GM23338 (cell line): ENCODE data around the gene ZDHHC11B. TPM values are rescaled to one million over a fixed set of nuclear protein-coding genes. Genes with fewer than 3 reads are reported as not detected.

Source experiments
- ATAC-seq: fragments of 200-7000 bp; cut with Tn5 transposase; 3 replicates; pipeline ENCODE4 v1.9.1; 2020
- DNase-seq: peaks from one replicate; pipeline ENCODE4 v3.0.0-alpha.2; 2015; ENCODE audit warnings: low spot score
- H2AFZ ChIP-seq: fragments of 200-600 bp; sonication (generic); 2 replicates; pipeline ENCODE4 v1.8.0; 2016; ENCODE audit warnings: antibody characterized with exemption, mild to moderate bottlenecking, moderate library complexity
- H3F3A ChIP-seq: fragments of 200-600 bp; sonication (generic); replicated peaks from 2 replicates; pipeline ENCODE4 v1.8.0; 2017; ENCODE audit warnings: antibody characterized with exemption, mixed run types, low read depth
- H3K27ac ChIP-seq: fragments of 200-600 bp; sonication (generic); 2 replicates; pipeline ENCODE4 v1.6.1; 2016; ENCODE audit warnings: low read depth
- H3K27me3 ChIP-seq: fragments of 200-600 bp; sonication (generic); 2 replicates; pipeline ENCODE4 v1.8.0; 2016; ENCODE audit warnings: mild to moderate bottlenecking, mixed run types, moderate library complexity; ENCODE audit not compliant: insufficient read depth
- H3K36me3 ChIP-seq: fragments of 200-600 bp; sonication (generic); 2 replicates; pipeline ENCODE4 v1.8.0; 2016; ENCODE audit warnings: mild to moderate bottlenecking; ENCODE audit not compliant: insufficient read depth
- H3K4me1 ChIP-seq: fragments of 200-600 bp; sonication (generic); 2 replicates; pipeline ENCODE4 v1.8.0; 2016; ENCODE audit warnings: mild to moderate bottlenecking, moderate library complexity; ENCODE audit not compliant: insufficient read depth
- H3K4me2 ChIP-seq: fragments of 200-600 bp; sonication (generic); 2 replicates; pipeline ENCODE4 v1.7.1; 2017; ENCODE audit warnings: mixed run types
- H3K4me3 ChIP-seq: fragments of 200-600 bp; sonication (generic); 2 replicates; pipeline ENCODE4 v1.6.1; 2016; ENCODE audit warnings: mixed run types
- H3K79me2 ChIP-seq: fragments of 200-600 bp; sonication (generic); replicated peaks from 2 replicates; pipeline ENCODE4 v1.8.0; 2017; ENCODE audit warnings: mild to moderate bottlenecking; ENCODE audit not compliant: insufficient read depth
- H3K9me2 ChIP-seq: fragments of 200-600 bp; sonication (generic); 2 replicates; pipeline ENCODE4 v1.8.0; 2017; ENCODE audit not compliant: insufficient read depth
- H4K20me1 ChIP-seq: fragments of 200-600 bp; sonication (generic); replicated peaks from 2 replicates; pipeline ENCODE4 v1.8.0; 2017; ENCODE audit warnings: mild to moderate bottlenecking; ENCODE audit not compliant: insufficient read depth
- H3K27ac Mint-ChIP-seq: 2 replicates; pipeline ENCODE4 v1.8.0; 2020; ENCODE audit warnings: inconsistent platforms, mild to moderate bottlenecking, moderate library complexity, mixed read lengths
- H3K27me3 Mint-ChIP-seq: 3 replicates; pipeline ENCODE4 v1.8.0; 2022; ENCODE audit warnings: low read depth, mild to moderate bottlenecking, moderate library complexity, mixed read lengths, inconsistent platforms; ENCODE audit not compliant: insufficient read depth, poor library complexity
- H3K36me3 Mint-ChIP-seq: 3 replicates; pipeline ENCODE4 v1.8.0; 2021; ENCODE audit warnings: low read depth, mild to moderate bottlenecking, inconsistent platforms, moderate library complexity, mixed read lengths
- H3K4me1 Mint-ChIP-seq: 3 replicates; pipeline ENCODE4 v1.8.0; 2020; ENCODE audit warnings: mild to moderate bottlenecking, inconsistent platforms, mixed read lengths
- H3K4me3 Mint-ChIP-seq: 3 replicates; pipeline ENCODE4 v1.8.0; 2021; ENCODE audit warnings: moderate library complexity, mild to moderate bottlenecking, inconsistent platforms, mixed read lengths
- H3K9me3 Mint-ChIP-seq: 3 replicates; pipeline ENCODE4 v1.8.0; 2020; ENCODE audit warnings: moderate library complexity, mild to moderate bottlenecking, inconsistent platforms, mixed read lengths
- CREB1 ChIP-seq: fragments of 250-450 bp; sonication (Bioruptor Pico); IDR thresholded peaks from 2 replicates; pipeline ENCODE4 v1.5.0; 2020; ENCODE audit warnings: low read depth, mild to moderate bottlenecking, moderate library complexity
- ETS1 ChIP-seq: IDR thresholded peaks from 2 replicates; pipeline ENCODE4 v1.6.1; 2016; ENCODE audit warnings: antibody characterized with exemption
- EZH2 ChIP-seq: fragments of 200-600 bp; sonication (generic); IDR thresholded peaks from one replicate; pipeline ENCODE4 v1.8.0; 2017; ENCODE audit warnings: antibody characterized with exemption, mild to moderate bottlenecking, low read depth; ENCODE audit not compliant: unreplicated experiment
- EZH2phosphoT487 ChIP-seq: fragments of 200-600 bp; sonication (generic); IDR thresholded peaks from one replicate; pipeline ENCODE4 v1.8.1; 2018; ENCODE audit warnings: antibody characterized with exemption; ENCODE audit not compliant: unreplicated experiment
- JUNB ChIP-seq: IDR thresholded peaks from one replicate; pipeline ENCODE4 v1.6.1; 2016; ENCODE audit warnings: antibody characterized with exemption; ENCODE audit not compliant: unreplicated experiment
- NANOG ChIP-seq: IDR thresholded peaks from 2 replicates; pipeline ENCODE4 v1.6.1; 2016; ENCODE audit warnings: antibody characterized with exemption, borderline replicate concordance
- POLR2AphosphoS5 ChIP-seq: IDR thresholded peaks from 2 replicates; pipeline ENCODE4 v1.6.1; 2016; ENCODE audit warnings: antibody characterized with exemption, low read depth
- REST ChIP-seq: IDR thresholded peaks from one replicate; pipeline ENCODE4 v1.6.1; 2018; ENCODE audit warnings: antibody characterized with exemption; ENCODE audit not compliant: unreplicated experiment
- STAT1 ChIP-seq: IDR thresholded peaks from one replicate; pipeline ENCODE4 v1.6.1; 2016; ENCODE audit warnings: antibody characterized with exemption; ENCODE audit not compliant: unreplicated experiment
- ZNF114 ChIP-seq: fragments of 250-450 bp; sonication (Bioruptor Pico); IDR thresholded peaks from 2 replicates; pipeline ENCODE4 v1.5.0; 2020; ENCODE audit warnings: mild to moderate bottlenecking, moderate library complexity
- ZNF331 ChIP-seq: fragments of 250-450 bp; sonication (Bioruptor Pico); IDR thresholded peaks from 2 replicates; pipeline ENCODE4 v1.5.0; 2020; ENCODE audit warnings: low read depth, mild to moderate bottlenecking, moderate library complexity
- polyA plus RNA-seq: library from polyadenylated mRNA; unstranded; fragments of >200 nt; fragmentation: Nextera tagmentation; extraction: Ambion mirVana; gene quantifications from 2 replicates; pipeline ENCODE4 v1.2.1, GENCODE V29; 2016
- total RNA-seq: library from RNA; depleted of rRNA; stranded (reverse); fragments of >200 nt; shearing (Covaris generic); gene quantifications from 2 replicates; pipeline ENCODE4 v1.2.3, GENCODE V29; 2014
- TF ChIP-seq, protein P1 (sequence below): fragments of 250-450 bp; sonication (Bioruptor Pico); IDR thresholded peaks from 2 replicates; pipeline ENCODE4 v1.5.0; 2020; ENCODE audit warnings: mild to moderate bottlenecking, moderate library complexity
- TF ChIP-seq, protein P2 (sequence below), 2 experiments: fragments of 200-600 bp in 1 of 2; sonication (generic) in 1 of 2; conservative IDR thresholded peaks; 2 replicates each; pipeline versions ENCODE4 v1.5.1 to v1.6.1; 2016 to 2017; ENCODE audit warnings: antibody characterized with exemption in 2 of 2, low read depth in 2 of 2, mild to moderate bottlenecking in 2 of 2, moderate library complexity in 1 of 2

Gene ZDHHC11B
- total and polyA plus RNA-seq, 2 experiments from 2014 or later: 0.89 to 1.2 TPM

GRCh38 chr5:816176-816575 is 31.6 kb upstream of the ZDHHC11B start:
- H3K4me3 ChIP-seq: no peak overlapping the region
- peaks cover 4% of the 10 kb centered on the region for H3K4me1 ChIP-seq
- H2AFZ ChIP-seq: no peak overlapping the region
- no peak overlapping the region for H3K27ac Mint-ChIP-seq
- no peaks in the 10 kb centered on the region for H3K9me2 ChIP-seq
- peaks cover 8% of the 10 kb centered on the region; the same call in 2 of the 3 replicates for H3K4me1 Mint-ChIP-seq
- no peak overlapping the region for H3K27ac ChIP-seq
- no peaks in the 10 kb centered on the region for H3F3A ChIP-seq
- H3K9me3 Mint-ChIP-seq: no peaks in the 10 kb centered on the region
- H3K79me2 ChIP-seq: no peaks in the 10 kb centered on the region
- TF ChIP-seq CREB1 (no peak), ZNF331 (CRISPR knock-in tag) (no peak), POLR2AphosphoS5 (no peak), EZH2 (no peak), NANOG (no peak), STAT1 (no peak), ZNF114 (CRISPR knock-in tag) (no peak), EZH2phosphoT487 (no peak), JUNB (no peak), REST (no peak), ETS1 (no peak)
- TF ChIP-seq, protein P1, sequence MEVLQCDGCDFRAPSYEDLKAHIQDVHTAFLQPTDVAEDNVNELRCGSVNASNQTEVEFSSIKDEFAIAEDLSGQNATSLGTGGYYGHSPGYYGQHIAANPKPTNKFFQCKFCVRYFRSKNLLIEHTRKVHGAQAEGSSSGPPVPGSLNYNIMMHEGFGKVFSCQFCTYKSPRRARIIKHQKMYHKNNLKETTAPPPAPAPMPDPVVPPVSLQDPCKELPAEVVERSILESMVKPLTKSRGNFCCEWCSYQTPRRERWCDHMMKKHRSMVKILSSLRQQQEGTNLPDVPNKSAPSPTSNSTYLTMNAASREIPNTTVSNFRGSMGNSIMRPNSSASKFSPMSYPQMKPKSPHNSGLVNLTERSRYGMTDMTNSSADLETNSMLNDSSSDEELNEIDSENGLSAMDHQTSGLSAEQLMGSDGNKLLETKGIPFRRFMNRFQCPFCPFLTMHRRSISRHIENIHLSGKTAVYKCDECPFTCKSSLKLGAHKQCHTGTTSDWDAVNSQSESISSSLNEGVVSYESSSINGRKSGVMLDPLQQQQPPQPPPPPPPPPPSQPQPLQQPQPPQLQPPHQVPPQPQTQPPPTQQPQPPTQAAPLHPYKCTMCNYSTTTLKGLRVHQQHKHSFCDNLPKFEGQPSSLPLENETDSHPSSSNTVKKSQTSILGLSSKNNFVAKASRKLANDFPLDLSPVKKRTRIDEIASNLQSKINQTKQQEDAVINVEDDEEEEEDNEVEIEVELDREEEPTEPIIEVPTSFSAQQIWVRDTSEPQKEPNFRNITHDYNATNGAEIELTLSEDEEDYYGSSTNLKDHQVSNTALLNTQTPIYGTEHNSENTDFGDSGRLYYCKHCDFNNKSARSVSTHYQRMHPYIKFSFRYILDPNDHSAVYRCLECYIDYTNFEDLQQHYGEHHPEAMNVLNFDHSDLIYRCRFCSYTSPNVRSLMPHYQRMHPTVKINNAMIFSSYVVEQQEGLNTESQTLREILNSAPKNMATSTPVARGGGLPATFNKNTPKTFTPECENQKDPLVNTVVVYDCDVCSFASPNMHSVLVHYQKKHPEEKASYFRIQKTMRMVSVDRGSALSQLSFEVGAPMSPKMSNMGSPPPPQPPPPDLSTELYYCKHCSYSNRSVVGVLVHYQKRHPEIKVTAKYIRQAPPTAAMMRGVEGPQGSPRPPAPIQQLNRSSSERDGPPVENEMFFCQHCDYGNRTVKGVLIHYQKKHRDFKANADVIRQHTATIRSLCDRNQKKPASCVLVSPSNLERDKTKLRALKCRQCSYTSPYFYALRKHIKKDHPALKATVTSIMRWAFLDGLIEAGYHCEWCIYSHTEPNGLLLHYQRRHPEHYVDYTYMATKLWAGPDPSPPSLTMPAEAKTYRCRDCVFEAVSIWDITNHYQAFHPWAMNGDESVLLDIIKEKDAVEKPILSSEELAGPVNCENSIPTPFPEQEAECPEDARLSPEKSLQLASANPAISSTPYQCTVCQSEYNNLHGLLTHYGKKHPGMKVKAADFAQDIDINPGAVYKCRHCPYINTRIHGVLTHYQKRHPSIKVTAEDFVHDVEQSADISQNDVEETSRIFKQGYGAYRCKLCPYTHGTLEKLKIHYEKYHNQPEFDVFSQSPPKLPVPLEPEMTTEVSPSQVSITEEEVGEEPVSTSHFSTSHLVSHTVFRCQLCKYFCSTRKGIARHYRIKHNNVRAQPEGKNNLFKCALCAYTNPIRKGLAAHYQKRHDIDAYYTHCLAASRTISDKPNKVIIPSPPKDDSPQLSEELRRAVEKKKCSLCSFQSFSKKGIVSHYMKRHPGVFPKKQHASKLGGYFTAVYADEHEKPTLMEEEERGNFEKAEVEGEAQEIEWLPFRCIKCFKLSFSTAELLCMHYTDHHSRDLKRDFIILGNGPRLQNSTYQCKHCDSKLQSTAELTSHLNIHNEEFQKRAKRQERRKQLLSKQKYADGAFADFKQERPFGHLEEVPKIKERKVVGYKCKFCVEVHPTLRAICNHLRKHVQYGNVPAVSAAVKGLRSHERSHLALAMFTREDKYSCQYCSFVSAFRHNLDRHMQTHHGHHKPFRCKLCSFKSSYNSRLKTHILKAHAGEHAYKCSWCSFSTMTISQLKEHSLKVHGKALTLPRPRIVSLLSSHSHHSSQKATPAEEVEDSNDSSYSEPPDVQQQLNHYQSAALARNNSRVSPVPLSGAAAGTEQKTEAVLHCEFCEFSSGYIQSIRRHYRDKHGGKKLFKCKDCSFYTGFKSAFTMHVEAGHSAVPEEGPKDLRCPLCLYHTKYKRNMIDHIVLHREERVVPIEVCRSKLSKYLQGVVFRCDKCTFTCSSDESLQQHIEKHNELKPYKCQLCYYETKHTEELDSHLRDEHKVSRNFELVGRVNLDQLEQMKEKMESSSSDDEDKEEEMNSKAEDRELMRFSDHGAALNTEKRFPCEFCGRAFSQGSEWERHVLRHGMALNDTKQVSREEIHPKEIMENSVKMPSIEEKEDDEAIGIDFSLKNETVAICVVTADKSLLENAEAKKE (CRISPR knock-in tag): no peak
- TF ChIP-seq, protein P2, sequence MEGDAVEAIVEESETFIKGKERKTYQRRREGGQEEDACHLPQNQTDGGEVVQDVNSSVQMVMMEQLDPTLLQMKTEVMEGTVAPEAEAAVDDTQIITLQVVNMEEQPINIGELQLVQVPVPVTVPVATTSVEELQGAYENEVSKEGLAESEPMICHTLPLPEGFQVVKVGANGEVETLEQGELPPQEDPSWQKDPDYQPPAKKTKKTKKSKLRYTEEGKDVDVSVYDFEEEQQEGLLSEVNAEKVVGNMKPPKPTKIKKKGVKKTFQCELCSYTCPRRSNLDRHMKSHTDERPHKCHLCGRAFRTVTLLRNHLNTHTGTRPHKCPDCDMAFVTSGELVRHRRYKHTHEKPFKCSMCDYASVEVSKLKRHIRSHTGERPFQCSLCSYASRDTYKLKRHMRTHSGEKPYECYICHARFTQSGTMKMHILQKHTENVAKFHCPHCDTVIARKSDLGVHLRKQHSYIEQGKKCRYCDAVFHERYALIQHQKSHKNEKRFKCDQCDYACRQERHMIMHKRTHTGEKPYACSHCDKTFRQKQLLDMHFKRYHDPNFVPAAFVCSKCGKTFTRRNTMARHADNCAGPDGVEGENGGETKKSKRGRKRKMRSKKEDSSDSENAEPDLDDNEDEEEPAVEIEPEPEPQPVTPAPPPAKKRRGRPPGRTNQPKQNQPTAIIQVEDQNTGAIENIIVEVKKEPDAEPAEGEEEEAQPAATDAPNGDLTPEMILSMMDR (conservative IDR thresholded peaks at IDR 0.05; ENCODE audit: low read depth in 2 of 2): no peak
- ATAC-seq (no peak), DNase-seq (no peak)
- H3K36me3 Mint-ChIP-seq: peaks cover 22% of the 10 kb centered on the region; the same call in 2 of the 3 replicates
- no peaks in the 10 kb centered on the region for H3K27me3 ChIP-seq
- no peaks in the 10 kb centered on the region for H4K20me1 ChIP-seq
- H3K4me2 ChIP-seq: no peak overlapping the region
- no peak overlapping the region for H3K4me3 Mint-ChIP-seq
- H3K27me3 Mint-ChIP-seq: no peaks in the 10 kb centered on the region
- H3K36me3 ChIP-seq: peaks cover 3% of the 10 kb centered on the region; the same call in 1 of the 2 replicates
